ENCODE results near the gene SYTL1. TPM values are rescaled to one million over a fixed set of nuclear protein-coding genes. Genes with fewer than 3 reads are reported as not detected.

The SYTL1 gene
- total RNA-seq, 1 experiment from 2014 or later = 75.9 TPM

- ATAC-seq (no peak), DNase-seq (ENCODE audit: low read depth, low spot score) (no peak)
- no peaks in the 10 kb centered on the region for H3K9me3 ChIP-seq (ENCODE audit: control insufficient read depth in 1 of 2, insufficient read depth in 1 of 2, low read depth in 1 of 2, low read length in 2 of 2)
- ChIA-PET POLR2A (no interaction called here), CTCF (no interaction called here), RAD21 (ENCODE audit: low non-redundant PET in 1 of 2, low total read pairs in 2 of 2, uncharacterized antibody in 2 of 2, unreplicated experiment in 2 of 2) (no interaction called here)
- H3K36me3 ChIP-seq (ENCODE audit: control insufficient read depth in 1 of 2, insufficient read depth in 2 of 2, low read length in 2 of 2) = 0 out of 4 replicates have a peak, but pooled peaks cover 0 to 4% of the 10 kb centered on the region in 2 experiments
- no peak overlapping the region for H3K4me2 ChIP-seq (ENCODE audit: low read length)
- TF ChIP-seq EGR1 (IDR thresholded peaks at IDR 0.05; ENCODE audit: low read depth) (no peak), MAX (IDR thresholded peaks at IDR 0.05) (no peak), CTCF (IDR thresholded peaks at IDR 0.05 in 2 of 3, conservative IDR thresholded peaks at IDR 0.05 in 1 of 3; ENCODE audit: borderline replicate concordance in 1 of 3, insufficient read depth in 1 of 3, low read depth in 2 of 3, low read length in 2 of 3) (no peak), ZNF274 (IDR thresholded peaks at IDR 0.05; ENCODE audit: low read depth, low read length) (no peak), ELF1 (IDR thresholded peaks at IDR 0.05; ENCODE audit: borderline replicate concordance, low read depth) (no peak), SIN3A (IDR thresholded peaks at IDR 0.05; ENCODE audit: low read depth) (no peak)
- peaks cover 5 to 20% of the 10 kb centered on the region in 2 experiments; a peak in 3 of 4 replicates for H3K4me1 ChIP-seq (ENCODE audit: control insufficient read depth in 1 of 2, insufficient read depth in 2 of 2, low read length in 2 of 2)
- H3K27ac ChIP-seq (ENCODE audit: low read depth, low read length) = no peak overlapping the region
- H3K9me2 ChIP-seq (ENCODE audit: insufficient read depth) = no peaks in the 10 kb centered on the region
- no peak overlapping the region for H3K4me3 ChIP-seq (replicated peaks in 1 of 2; ENCODE audit: low read depth in 1 of 2, low read length in 2 of 2)
- no TSS peak for BruUV-seq (replicated peaks)
- H4K20me1 ChIP-seq (ENCODE audit: insufficient read depth) = no peaks in the 10 kb centered on the region
- no peak overlapping the region for H2AFZ ChIP-seq (ENCODE audit: low read depth, low read length, poor library complexity, severe bottlenecking)
- H3K27me3 ChIP-seq (ENCODE audit: insufficient read depth, low read length) = no peaks in the 10 kb centered on the region
- intact Hi-C loops (cut with micrococcal nuclease) = no loop called here
- peaks cover 15% of the 10 kb centered on the region for H3K79me2 ChIP-seq (ENCODE audit: insufficient read depth, low read length)
- H3K9ac ChIP-seq (ENCODE audit: low read length) = no peak overlapping the region
These were observed 23.2 kb upstream of the SYTL1 start for GRCh38 chr1:27318596-27318995.
